GM12878 (cell line): ENCODE data around the gene ORAI3. TPM values are rescaled to one million over a fixed set of nuclear protein-coding genes. Genes with fewer than 3 reads are reported as not detected.

ENCODE experiments used
- ATAC-seq: fragments of 200-7000 bp; cut with Tn5 transposase; 3 replicates; pipeline ENCODE4 v1.9.1; 2020; ENCODE audit warnings: mild to moderate bottlenecking, moderate library complexity
- BruUV-seq: library from RNA; stranded (reverse); fragments of 400-500 nt; replicated peaks from 2 replicates; lab custom pipeline; 2021; lab: Mats Ljungman, UMichigan
- CTCF ChIA-PET: fragments of 300-600 bp; sonication (Branson Sonifier 250); formaldehyde crosslinking; extraction: SDS; loops from one replicate; lab custom pipeline; 2021; ENCODE audit warnings: inconsistent platforms; lab: Yijun Ruan, JAX
- POLR2A ChIA-PET: fragments of 350-600 bp; formaldehyde crosslinking; extraction: SDS; loops from one replicate; lab custom pipeline; 2021; ENCODE audit warnings: inconsistent platforms; lab: Charles Lee
- RAD21 ChIA-PET: fragments of 300-600 bp; sonication (Branson Sonifier 250); formaldehyde crosslinking; loops from one replicate; lab custom pipeline; 2023; ENCODE audit warnings: antibody characterized with exemption; ENCODE audit not compliant: unreplicated experiment; lab: Charles Lee
- SMC1A ChIA-PET: fragments of 300-600 bp; sonication (Branson Sonifier 250); formaldehyde crosslinking; loops from one replicate; lab custom pipeline; 2023; ENCODE audit not compliant: unreplicated experiment, uncharacterized antibody; lab: Charles Lee
- DNase-seq: peaks from one replicate; pipeline ENCODE4 v3.0.0-alpha.2; 2011; ENCODE audit warnings: low read depth, low spot score
- FAIRE-seq: peaks from 3 replicates; lab custom pipeline; 2011; peaks lifted over from hg19 to GRCh38; lab: Jason Lieb, UNC
- H2AFZ ChIP-seq: 2 replicates; pipeline ENCODE4 v1.6.0; 2011; ENCODE audit warnings: low read depth, low read length, control low read depth; ENCODE audit not compliant: control insufficient read depth
- H3K27ac ChIP-seq: 2 replicates; pipeline ENCODE4 v1.5.1; 2011; ENCODE audit warnings: control low read depth; ENCODE audit not compliant: control insufficient read depth, insufficient read depth
- H3K27me3 ChIP-seq, 2 experiments: replicated peaks in 1 of 2; 2 replicates each; pipeline versions ENCODE4 v1.6.0 to v1.6.1; 2011; ENCODE audit warnings: low read length in 1 of 2; ENCODE audit not compliant: control insufficient read depth in 2 of 2, insufficient read depth in 2 of 2
- H3K36me3 ChIP-seq, 2 experiments: 2 replicates each; pipeline ENCODE4 v1.5.1; 2011; ENCODE audit warnings: low read length in 1 of 2; ENCODE audit not compliant: control insufficient read depth in 2 of 2, insufficient read depth in 2 of 2
- H3K4me1 ChIP-seq: 2 replicates; pipeline ENCODE4 v1.6.1; 2011; ENCODE audit warnings: mild to moderate bottlenecking, low read length, moderate library complexity, mixed read lengths; ENCODE audit not compliant: control insufficient read depth, insufficient read depth
- H3K4me2 ChIP-seq: 2 replicates; pipeline ENCODE4 v1.6.0; 2011; ENCODE audit warnings: control low read depth; ENCODE audit not compliant: control insufficient read depth, insufficient read depth
- H3K4me3 ChIP-seq: fragments of 200-600 bp; sonication (generic); 2 replicates; pipeline ENCODE4 v1.5.1; 2016
- H3K79me2 ChIP-seq: 2 replicates; pipeline ENCODE4 v1.6.0; 2011; ENCODE audit warnings: low read length; ENCODE audit not compliant: control insufficient read depth, insufficient read depth
- H3K9ac ChIP-seq: 2 replicates; pipeline ENCODE4 v1.8.0; 2011; ENCODE audit warnings: low read length, control low read depth, mixed read lengths; ENCODE audit not compliant: control insufficient read depth, insufficient read depth
- H3K9me3 ChIP-seq: replicated peaks from 3 replicates; pipeline ENCODE4 v1.5.1; 2011; ENCODE audit warnings: mild to moderate bottlenecking, low read length; ENCODE audit not compliant: control insufficient read depth, insufficient read depth
- H4K20me1 ChIP-seq: 2 replicates; pipeline ENCODE4 v1.6.0; 2011; ENCODE audit not compliant: control insufficient read depth, insufficient read depth
- CHD1 ChIP-seq: IDR thresholded peaks from 2 replicates; pipeline ENCODE4 v1.6.1; 2012; ENCODE audit warnings: low read depth, low read length, improper control_type of control experiment
- EP300 ChIP-seq, 2 experiments: fragments of 150-350 bp in 1 of 2; IDR thresholded peaks; 2 replicates each; pipeline ENCODE4 v1.6.1; 2011 to 2012; ENCODE audit warnings: low read depth in 2 of 2, low read length in 2 of 2, borderline replicate concordance in 1 of 2, improper control_type of control experiment in 1 of 2, inconsistent platforms in 1 of 2; ENCODE audit not compliant: control insufficient read depth in 1 of 2
- KLF5 ChIP-seq: fragments of 450-650 bp; IDR thresholded peaks from 2 replicates; pipeline ENCODE4 v1.6.1; 2014; ENCODE audit warnings: mild to moderate bottlenecking; ENCODE audit not compliant: partially characterized antibody
- NRF1 ChIP-seq: conservative IDR thresholded peaks from 2 replicates; pipeline ENCODE4 v1.6.1; 2011; ENCODE audit warnings: mild to moderate bottlenecking, low read depth, low read length, improper control_type of control experiment
- PAX5 ChIP-seq: IDR thresholded peaks from 2 replicates; pipeline ENCODE4 v1.6.1; 2011; ENCODE audit warnings: low read depth, low read length, borderline replicate concordance
- PBX3 ChIP-seq: IDR thresholded peaks from 2 replicates; pipeline ENCODE4 v1.6.1; 2011; ENCODE audit warnings: mild to moderate bottlenecking, low read depth, low read length, moderate library complexity; ENCODE audit not compliant: insufficient replicate concordance
- SIN3A ChIP-seq: IDR thresholded peaks from 2 replicates; pipeline ENCODE4 v1.6.1; 2012; ENCODE audit warnings: low read depth, low read length, improper control_type of control experiment
- SMC3 ChIP-seq: IDR thresholded peaks from 2 replicates; pipeline ENCODE4 v1.6.1; 2011; ENCODE audit warnings: low read length, improper control_type of control experiment, borderline replicate concordance
- SUPT20H ChIP-seq: IDR thresholded peaks from 2 replicates; pipeline ENCODE4 v1.6.1; 2011; ENCODE audit warnings: low read depth, mild to moderate bottlenecking, low read length, moderate library complexity, borderline replicate concordance; ENCODE audit not compliant: control insufficient read depth
- YY1 ChIP-seq: IDR thresholded peaks from 2 replicates; pipeline ENCODE4 v1.6.1; 2011; ENCODE audit warnings: low read depth, mild to moderate bottlenecking, low read length
- ZBED1 ChIP-seq: IDR thresholded peaks from 2 replicates; pipeline ENCODE4 v1.6.1; 2016; ENCODE audit warnings: borderline replicate concordance
- WGBS: methylation state at CpG from one replicate; pipeline ENCODE4 v1.1.6; 2016; ENCODE audit warnings: low lambda C conversion rate; ENCODE audit not compliant: insufficient replicate concordance, insufficient coverage; ENCODE audit errors: missing lambda C conversion rate; 5-methylcytosine and 5-hydroxymethylcytosine counted together
- in situ Hi-C: fragments of 300-500 bp; cut with MboI; formaldehyde crosslinking; loops from 9 replicates; pipeline ENCODE4 v1.14.3; 2018; ENCODE audit warnings: mixed read lengths
- intact Hi-C: fragments of 100-400 bp; cut with micrococcal nuclease; formaldehyde crosslinking; loops from one replicate; pipeline ENCODE4 v1.14.2; 2022; ENCODE audit not compliant: unreplicated experiment
- polyA plus RNA-seq, 11 experiments: library from polyadenylated mRNA; depleted of rRNA in 4 of 11; unstranded in 6 of 11; stranded (reverse) in 5 of 11; fragments of >200 nt; fragmentation: Nextera tagmentation in 4 of 11; fragmentation: Illumina TruSeq in 1 of 11; extraction: Ambion mirVana in 4 of 11; extraction: Trizol in 1 of 11; gene quantifications; 1 replicate in 1 of 11; 2 replicates in 10 of 11; pipeline versions ENCODE4 v1.2.1 to v1.2.3, GENCODE V29; 2011 to 2016; ENCODE audit warnings: inconsistent platforms in 2 of 11, missing spikeins in 2 of 11, low read depth in 1 of 11
- total RNA-seq, 4 experiments: library from RNA; depleted of rRNA in 3 of 4; stranded (reverse); fragments of >200 nt in 3 of 4; fragmentation: Illumina TruSeq in 1 of 4; extraction: Trizol in 1 of 4; gene quantifications; 2 replicates each; pipeline versions ENCODE4 v1.2.1 to v1.2.3, GENCODE V29; 2013 to 2021
- TF ChIP-seq, protein P1 (sequence below): IDR thresholded peaks from 2 replicates; pipeline ENCODE4 v1.6.1; 2012; ENCODE audit warnings: mild to moderate bottlenecking, low read depth, low read length
- TF ChIP-seq, protein P2 (sequence below): fragments of 450-650 bp; IDR thresholded peaks from 2 replicates; pipeline ENCODE4 v1.6.1; 2017; ENCODE audit warnings: antibody characterized with exemption, mild to moderate bottlenecking, moderate library complexity
- TF ChIP-seq, protein P3 (sequence below): IDR thresholded peaks from 2 replicates; pipeline ENCODE4 v1.6.1; 2011; ENCODE audit warnings: low read depth, low read length, improper control_type of control experiment, borderline replicate concordance

Gene ORAI3
- total and polyA plus RNA-seq, 10 of the 15 experiments (the other 5 are each of a cell fraction or from before 2014, with no cell fraction given) = 3.4 to 21.9 (median 16.2) TPM

DNA sequence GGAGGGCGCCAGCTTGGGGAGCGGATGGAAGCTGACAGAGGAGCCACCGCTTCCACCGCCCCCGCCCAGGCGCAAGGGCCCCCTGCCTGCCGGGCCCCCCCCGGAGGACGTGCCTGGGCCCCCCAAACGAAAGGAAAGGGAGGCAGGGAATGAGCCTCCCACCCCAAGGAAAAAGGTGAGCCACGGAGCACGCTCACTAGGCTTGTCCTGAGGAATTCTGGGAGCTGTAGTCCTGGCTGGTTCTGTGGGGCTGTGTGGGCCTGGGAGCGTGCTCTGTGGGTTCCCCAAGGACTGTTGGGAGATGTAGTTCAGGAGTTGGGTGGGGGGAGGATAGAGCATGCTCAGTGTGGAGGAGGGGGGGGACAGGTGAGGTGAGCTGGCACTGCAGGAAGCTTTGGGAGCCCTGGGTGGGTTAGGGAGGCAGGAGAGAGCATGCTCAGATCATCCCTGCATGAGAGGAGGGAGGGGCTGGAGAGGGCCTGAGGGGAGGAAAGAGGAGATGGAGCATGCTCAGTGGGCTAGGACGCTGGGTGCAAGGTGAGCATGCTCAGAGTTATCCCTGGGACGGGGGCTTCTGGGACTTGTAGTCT lies 21.0 kb upstream of the ORAI3 start:
- 63% methylated on average over 15 of the region's 15 CpGs for WGBS
- POLR2A ChIA-PET = interaction anchor here (0.6 to 0.7 kb wide), 3 partner anchors 30 to 46 kb away, joined by 3 to 5 read pairs (median 3); partner anchors contain the start of gene SETD1A
- SMC1A ChIA-PET = no interaction called here
- H3K79me2 ChIP-seq = peaks cover 5% of the 10 kb centered on the region
- H3K4me1 ChIP-seq = 0 out of 2 replicates have a peak, but pooled peaks cover 4% of the 10 kb centered on the region
- no peaks in the 10 kb centered on the region for H3K9me3 ChIP-seq
- H4K20me1 ChIP-seq = no peaks in the 10 kb centered on the region
- H3K4me2 ChIP-seq = no peak overlapping the region
- no peaks in the 10 kb centered on the region for H3K27me3 ChIP-seq
- H3K36me3 ChIP-seq = peaks cover 0 to 13% of the 10 kb centered on the region in 2 experiments
- DNase-seq (peak; percentile 35), FAIRE-seq (peak; percentile 88), ATAC-seq (peak; percentile 78)
- in situ Hi-C loops = no loop called here
- RAD21 ChIA-PET = interaction anchor here (0.9 to 2.2 kb wide), 3 partner anchors 14 to 84 kb away, joined by 3 to 11 read pairs (median 3); no protein-coding TSS in a partner anchor
- H3K4me3 ChIP-seq = no peak overlapping the region
- intact Hi-C loops = loop anchor here (10.0 kb wide), 2 partner anchors 233 to 273 kb away; partner anchors contain the start of genes FBRS, PRR14 and SRCAP
- no peak overlapping the region for H3K27ac ChIP-seq
- CTCF ChIA-PET = interaction anchor here (0.8 to 5.2 kb wide), 4 partner anchors 11 to 524 kb away, joined by 3 to 26 read pairs (median 4); no protein-coding TSS in a partner anchor
- H2AFZ ChIP-seq = 0 out of 2 replicates have a peak overlapping the region, but pooled peaks have one; percentile 1
- no TSS peak for BruUV-seq
- H3K9ac ChIP-seq = no peak overlapping the region
- TF ChIP-seq SMC3 (no peak), YY1 (0 out of 2 replicates have a peak, but pooled peaks have one; percentile 35), CHD1 (no peak), SUPT20H (no peak), ZBED1 (no peak), KLF5 (no peak), PAX5 (no peak), NRF1 (peak; percentile 68), EP300 (IDR thresholded peaks at IDR 0.05; ENCODE audit: borderline replicate concordance in 1 of 2, control insufficient read depth in 1 of 2, low read depth in 2 of 2, low read length in 2 of 2) (no peak), SIN3A (no peak), PBX3 (no peak)
- TF ChIP-seq, protein P1, sequence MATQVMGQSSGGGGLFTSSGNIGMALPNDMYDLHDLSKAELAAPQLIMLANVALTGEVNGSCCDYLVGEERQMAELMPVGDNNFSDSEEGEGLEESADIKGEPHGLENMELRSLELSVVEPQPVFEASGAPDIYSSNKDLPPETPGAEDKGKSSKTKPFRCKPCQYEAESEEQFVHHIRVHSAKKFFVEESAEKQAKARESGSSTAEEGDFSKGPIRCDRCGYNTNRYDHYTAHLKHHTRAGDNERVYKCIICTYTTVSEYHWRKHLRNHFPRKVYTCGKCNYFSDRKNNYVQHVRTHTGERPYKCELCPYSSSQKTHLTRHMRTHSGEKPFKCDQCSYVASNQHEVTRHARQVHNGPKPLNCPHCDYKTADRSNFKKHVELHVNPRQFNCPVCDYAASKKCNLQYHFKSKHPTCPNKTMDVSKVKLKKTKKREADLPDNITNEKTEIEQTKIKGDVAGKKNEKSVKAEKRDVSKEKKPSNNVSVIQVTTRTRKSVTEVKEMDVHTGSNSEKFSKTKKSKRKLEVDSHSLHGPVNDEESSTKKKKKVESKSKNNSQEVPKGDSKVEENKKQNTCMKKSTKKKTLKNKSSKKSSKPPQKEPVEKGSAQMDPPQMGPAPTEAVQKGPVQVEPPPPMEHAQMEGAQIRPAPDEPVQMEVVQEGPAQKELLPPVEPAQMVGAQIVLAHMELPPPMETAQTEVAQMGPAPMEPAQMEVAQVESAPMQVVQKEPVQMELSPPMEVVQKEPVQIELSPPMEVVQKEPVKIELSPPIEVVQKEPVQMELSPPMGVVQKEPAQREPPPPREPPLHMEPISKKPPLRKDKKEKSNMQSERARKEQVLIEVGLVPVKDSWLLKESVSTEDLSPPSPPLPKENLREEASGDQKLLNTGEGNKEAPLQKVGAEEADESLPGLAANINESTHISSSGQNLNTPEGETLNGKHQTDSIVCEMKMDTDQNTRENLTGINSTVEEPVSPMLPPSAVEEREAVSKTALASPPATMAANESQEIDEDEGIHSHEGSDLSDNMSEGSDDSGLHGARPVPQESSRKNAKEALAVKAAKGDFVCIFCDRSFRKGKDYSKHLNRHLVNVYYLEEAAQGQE = no peak
- TF ChIP-seq, protein P2, sequence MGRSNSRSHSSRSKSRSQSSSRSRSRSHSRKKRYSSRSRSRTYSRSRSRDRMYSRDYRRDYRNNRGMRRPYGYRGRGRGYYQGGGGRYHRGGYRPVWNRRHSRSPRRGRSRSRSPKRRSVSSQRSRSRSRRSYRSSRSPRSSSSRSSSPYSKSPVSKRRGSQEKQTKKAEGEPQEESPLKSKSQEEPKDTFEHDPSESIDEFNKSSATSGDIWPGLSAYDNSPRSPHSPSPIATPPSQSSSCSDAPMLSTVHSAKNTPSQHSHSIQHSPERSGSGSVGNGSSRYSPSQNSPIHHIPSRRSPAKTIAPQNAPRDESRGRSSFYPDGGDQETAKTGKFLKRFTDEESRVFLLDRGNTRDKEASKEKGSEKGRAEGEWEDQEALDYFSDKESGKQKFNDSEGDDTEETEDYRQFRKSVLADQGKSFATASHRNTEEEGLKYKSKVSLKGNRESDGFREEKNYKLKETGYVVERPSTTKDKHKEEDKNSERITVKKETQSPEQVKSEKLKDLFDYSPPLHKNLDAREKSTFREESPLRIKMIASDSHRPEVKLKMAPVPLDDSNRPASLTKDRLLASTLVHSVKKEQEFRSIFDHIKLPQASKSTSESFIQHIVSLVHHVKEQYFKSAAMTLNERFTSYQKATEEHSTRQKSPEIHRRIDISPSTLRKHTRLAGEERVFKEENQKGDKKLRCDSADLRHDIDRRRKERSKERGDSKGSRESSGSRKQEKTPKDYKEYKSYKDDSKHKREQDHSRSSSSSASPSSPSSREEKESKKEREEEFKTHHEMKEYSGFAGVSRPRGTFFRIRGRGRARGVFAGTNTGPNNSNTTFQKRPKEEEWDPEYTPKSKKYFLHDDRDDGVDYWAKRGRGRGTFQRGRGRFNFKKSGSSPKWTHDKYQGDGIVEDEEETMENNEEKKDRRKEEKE = no peak
- TF ChIP-seq, protein P3, sequence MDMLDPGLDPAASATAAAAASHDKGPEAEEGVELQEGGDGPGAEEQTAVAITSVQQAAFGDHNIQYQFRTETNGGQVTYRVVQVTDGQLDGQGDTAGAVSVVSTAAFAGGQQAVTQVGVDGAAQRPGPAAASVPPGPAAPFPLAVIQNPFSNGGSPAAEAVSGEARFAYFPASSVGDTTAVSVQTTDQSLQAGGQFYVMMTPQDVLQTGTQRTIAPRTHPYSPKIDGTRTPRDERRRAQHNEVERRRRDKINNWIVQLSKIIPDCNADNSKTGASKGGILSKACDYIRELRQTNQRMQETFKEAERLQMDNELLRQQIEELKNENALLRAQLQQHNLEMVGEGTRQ = no peak
